NCI-H510A treated with DMSO at 0.1 percent for 48 hours (cell line): ENCODE measurements around the gene SEC14L2.
"Not testable (repeated sequence)": the region's sequence is repeated elsewhere in the genome, so short reads cannot be mapped to it uniquely, and the experiment has no call there.

Experiments
- DNase-seq: peaks from one replicate; lab custom pipeline; 2025; lab: John Stamatoyannopoulos, UW

The SEC14L2 gene

DNA sequence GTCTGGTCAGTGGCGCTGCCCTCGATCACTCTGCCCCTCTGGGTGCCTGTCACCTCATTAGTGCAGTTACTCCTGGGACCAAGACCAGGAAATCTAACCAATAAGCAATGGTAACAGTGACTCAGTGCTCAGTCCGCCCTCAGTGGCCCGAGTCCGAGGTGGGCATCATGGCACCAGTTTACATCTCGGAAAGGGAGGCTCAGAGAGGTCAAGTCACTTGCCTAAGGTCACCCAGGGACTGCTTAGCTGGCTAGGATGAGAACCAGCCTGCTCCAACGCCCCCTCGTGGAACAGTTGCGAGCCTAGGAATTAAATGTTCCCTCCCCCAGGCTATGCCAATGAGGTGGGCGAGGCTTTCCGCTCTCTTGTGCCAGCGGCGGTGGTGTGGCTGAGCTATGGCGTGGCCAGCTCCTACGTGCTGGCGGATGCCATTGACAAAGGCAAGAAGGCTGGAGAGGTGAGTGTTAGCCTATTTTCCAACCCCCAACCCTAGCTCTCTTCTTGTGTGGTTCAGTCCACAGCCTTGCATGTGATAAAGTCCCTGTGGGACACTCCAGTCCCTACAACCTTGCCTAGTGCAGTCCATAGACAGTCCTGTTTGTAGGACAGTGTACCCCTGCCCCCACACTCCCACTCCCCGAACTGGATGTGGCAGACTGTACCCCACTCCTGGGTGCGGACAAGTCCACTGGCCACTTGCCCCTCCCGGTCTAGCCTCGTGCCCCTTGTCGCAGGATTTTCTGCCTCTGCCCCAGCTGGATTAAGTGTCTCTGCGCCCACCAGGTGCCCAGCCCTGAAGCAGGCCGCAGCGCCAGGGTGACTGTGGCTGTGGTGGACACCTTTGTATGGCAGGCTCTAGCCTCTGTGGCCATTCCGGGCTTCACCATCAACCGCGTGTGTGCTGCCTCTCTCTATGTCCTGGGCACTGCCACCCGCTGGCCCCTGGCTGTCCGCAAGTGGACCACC lies 29.9 kb downstream of the SEC14L2 start:
- peak; percentile 67 for DNase-seq

DNA sequence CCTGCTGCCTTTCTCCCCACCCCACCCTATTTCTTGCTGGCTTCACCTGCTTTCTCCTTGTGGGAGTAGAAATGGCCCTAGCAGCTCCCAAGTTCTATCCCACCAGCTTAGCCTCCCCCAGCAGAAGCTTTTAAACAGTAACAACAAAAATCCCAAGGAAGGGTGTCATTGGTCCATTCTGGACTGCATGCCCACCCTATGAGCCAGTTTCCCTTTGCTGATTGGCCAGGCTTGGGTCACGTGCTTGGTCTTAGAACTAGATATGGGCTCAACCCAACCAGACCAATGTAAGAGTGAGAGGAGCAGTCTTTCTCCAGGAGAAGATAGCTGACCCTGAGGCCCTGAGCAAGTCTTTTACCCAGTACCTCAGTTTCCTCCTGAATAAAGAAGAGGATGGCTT lies 31.1 kb downstream of the SEC14L2 start:
- DNase-seq = no peak

DNA sequence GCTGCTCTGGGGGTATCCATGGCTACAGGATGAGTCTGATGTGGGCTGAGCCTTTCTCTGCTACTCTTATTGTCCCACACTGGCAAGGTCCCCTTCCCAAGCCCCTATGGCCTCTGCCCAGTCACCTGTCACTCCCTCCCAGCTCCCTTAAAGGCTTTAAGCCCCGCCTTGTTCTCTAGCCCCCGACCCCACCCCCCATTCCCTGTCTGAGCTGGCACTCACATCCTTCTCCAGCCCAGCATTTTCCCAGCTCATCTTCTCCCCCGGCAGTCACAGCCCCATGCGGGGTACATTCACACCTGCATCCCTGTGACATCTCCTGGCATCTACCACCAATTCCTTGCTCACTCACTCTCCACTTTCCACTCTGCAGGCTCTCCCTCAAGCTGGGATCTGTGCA lies 33.1 kb downstream of the SEC14L2 start:
- no peak for DNase-seq

DNA sequence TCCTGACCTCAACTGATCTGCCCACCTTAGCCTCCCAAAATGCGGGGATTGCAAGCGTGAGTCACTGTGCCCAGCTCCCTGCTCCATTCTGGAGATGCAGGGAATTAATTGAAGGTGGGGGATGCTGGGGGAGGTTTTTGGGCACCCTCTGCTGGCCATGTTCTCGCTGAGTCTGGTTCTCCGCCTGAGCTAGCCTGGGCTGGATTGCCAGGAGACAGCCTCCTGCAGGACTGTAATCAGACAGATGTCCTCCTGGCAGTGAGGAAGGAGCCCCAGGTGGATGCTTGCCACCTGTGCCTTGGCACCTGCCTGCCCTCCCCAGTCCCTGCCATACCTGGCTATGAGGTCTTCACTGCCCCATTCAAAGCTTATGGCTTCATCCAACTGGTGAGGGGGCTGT lies 34.1 kb downstream of the SEC14L2 start:
- DNase-seq = no peak

DNA sequence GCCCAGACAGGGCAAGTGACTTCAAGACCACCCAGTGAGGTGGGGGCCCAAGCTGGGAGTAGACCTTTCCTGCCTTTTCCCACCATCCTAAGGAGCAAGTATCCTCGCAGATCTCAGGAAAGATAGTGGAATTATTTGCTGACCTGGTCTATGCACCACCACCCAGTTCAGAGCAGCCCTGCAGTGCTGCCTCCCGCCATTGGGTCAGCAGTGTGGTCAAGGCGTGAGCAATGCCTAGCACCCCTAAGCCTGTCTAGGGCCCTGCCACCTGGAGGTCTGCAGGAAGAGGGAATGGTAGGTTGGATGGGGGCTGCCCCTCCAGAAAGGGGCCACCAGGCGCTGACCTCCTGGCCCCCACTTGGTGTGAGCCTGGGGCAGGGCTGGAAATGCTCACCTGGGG lies 35.3 kb downstream of the SEC14L2 start:
- DNase-seq = no peak

DNA sequence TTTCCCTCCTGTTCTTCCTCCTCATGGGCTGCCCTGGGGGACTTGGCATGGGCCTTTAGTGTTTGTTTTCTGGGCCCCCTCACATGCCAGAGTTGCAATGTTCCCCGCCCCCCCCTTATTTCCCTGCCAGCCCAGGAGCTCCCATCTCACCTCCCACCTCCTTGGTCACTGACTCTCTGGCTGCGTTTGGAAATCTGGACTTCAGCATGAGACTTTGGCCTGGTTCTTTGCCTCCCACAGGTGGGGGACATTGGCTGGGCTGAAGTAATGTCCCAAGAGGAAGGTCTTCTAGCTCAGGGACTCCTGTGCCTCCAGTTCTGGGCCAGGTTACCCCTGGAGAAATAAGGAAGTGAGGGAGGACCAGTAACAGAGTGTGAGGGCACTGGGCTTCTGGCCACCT lies 35.7 kb downstream of the SEC14L2 start:
- DNase-seq = no peak

DNA sequence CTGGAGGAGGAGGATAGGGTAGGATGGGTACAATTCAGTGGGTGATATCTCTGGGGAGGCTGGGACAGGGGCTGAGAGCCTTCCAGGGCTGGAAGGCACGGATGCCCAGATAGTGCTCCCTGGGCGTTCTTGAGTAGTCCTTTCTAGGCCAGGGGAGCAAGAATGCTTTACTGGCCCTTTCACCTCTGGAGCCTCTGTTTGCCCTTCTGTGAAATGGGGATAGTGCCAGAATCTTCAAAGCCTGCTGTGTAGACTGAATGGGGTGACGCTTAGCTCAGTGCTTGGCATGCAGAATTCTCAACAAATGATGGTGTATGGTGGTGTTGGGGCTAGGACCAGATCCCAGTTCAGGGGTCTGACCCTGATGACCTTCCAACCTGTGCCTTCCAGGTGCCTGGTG lies 36.4 kb downstream of the SEC14L2 start:
- no peak for DNase-seq

DNA sequence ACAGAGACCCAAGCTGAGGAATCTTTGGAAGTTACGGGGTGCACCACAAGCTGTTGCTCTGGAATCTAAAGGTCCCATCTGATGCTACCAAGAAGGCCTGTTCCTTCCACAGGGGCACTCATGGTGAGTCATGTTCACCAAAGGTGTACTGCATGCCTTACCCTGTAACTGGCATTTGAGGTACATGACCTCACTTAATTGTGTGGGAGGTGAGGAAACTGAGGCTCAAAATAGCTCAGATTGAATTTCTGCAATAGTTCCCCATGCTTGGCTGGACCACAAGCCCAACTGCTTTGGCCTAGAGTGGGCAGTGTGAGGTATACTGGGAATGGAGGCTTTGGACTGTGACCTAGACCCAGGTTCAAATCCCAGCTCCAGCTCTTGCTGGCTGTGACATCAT lies 37.0 kb downstream of the SEC14L2 start:
- DNase-seq = no peak

DNA sequence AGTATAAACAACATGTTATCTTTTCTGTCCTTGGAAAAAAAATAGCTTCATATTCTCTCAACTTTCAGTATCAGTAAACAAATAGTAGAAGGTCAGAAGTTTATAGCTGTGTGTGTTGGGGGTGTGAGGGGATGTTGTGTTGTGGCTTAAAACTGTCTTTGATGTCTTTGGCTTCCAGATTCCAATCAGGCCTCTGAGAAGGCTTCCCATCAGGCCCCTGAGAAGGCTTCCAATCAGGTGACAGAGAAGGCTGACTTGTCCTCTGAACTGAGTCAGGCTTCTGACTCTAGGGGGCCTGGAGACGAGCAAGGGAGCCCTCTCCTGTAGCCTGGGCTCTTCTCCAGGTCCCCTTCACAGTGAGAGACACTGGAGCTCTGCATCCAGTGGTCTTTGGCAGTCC lies 38.0 kb downstream of the SEC14L2 start:
- DNase-seq = no peak

DNA sequence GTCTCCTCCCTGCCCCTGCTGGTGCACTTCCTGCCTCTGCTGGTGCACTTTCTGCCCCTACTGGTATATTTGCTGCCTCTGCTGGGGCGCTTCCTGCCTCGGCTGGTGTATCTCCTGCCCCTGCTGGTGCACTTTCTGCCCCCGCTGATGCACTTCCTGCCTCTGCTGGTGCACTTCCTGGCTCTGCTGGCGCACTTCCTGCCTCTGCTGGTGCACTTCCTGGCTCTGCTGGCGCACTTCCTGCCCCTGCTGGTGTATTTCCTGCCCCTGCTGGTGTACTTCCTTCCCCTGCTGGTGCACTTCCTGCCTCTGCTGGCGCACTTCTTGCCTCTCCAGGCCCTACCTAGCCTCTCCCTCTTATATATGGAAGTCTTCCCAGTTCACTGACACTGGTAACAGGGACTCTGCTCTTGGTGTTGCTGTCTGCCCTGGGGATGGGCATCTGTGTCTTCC lies 38.9 kb downstream of the SEC14L2 start:
- no peak for DNase-seq

DNA sequence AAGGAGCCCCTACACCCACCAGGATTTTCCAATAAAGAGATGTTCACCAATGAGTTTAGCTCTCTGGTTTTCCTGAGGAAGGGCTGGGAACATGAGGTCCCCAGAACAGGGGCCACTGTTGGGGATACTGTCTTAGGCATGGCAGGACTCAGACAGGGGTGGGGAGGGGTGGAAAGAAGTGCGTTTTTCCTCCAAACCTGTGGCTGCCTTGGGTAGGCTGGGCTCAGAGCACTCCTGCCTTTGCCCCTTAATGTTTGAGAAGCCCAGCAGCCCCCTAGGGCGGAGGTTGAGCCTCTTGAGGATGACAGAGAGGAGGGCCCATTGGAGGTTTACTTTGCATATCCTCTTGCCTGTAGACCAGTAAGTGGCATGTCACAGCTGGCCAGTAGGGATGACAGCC lies 39.4 kb downstream of the SEC14L2 start:
- DNase-seq = no peak

DNA sequence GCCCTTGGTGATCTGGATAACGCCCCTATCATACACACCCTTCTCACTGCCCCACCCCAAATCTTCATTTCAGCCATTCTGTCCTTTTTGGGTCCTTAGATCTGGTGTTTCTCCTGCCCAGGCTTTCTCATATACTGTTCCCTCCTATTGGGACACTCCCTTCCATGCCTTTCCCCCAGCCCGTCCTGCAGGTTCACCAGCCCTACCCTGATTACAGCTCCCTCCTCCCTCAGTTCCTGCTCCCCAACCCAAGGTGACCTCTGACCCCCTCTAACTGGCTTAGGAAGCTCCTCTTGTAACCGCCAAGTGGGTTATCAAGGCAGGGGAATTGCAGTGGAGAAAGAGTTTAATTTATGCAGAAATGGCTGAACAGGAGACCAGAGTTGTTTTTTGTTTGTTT lies 41.7 kb downstream of the SEC14L2 start:
- DNase-seq = no peak

DNA sequence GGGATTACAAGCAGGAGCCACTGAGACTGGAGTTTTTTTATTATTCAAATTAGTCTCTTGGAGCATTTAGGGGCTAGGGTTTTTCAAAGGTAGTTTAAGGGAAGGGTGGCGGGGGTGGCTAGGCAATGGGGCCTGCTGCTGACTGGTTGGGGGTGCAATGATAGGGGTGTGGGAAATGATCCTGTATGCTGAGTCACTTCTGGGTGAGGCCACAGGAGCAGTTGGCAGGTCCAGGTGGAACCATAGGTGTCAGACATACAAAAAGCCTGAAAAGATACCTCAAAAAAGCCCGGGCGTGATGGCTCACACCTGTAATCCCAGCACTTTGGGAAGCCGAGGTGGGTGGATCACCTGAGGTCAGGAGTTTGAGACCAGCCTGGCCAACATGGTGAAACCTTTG lies 42.4 kb downstream of the SEC14L2 start:
- DNase-seq = no peak

DNA sequence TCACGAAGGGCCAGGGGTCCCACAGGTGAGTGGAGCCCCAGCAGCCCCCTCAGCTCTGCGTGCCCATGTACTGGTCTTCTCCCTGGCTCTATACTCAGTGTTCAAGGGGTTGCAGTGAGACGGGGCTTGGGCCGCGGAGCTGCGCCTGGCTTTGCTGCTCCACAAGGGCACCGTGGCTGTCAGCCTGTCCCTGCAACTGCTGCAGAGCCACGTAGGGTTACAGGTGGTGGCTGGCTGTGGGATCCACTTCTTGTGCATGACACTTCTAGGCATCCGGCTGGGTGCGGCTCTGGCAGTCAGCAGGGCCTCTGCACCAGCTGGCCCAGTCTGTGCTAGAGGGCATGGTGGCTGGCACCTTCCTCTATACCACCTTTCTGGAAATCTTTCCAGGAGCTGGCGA lies 43.0 kb downstream of the SEC14L2 start:
- DNase-seq = no peak

DNA sequence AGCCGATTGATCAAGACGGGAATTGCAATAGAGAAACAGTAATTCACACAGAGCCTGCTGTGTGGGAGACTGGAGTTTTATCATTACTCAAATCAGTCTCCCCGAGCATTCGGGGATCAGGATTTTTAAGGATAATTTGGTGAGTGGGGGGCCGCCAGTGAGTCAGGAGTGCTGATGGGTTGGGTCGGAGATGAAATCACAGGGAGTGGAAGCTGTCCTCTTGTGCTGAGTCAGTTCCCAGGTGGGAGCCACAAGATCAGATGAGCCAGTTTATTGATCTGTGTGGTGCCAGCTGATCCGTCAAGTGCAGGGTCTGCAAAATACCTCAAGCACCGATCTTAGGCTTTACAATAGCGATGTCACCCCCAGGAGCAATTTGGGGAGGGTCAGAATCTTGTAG lies 44.3 kb downstream of the SEC14L2 start:
- no peak for DNase-seq

DNA sequence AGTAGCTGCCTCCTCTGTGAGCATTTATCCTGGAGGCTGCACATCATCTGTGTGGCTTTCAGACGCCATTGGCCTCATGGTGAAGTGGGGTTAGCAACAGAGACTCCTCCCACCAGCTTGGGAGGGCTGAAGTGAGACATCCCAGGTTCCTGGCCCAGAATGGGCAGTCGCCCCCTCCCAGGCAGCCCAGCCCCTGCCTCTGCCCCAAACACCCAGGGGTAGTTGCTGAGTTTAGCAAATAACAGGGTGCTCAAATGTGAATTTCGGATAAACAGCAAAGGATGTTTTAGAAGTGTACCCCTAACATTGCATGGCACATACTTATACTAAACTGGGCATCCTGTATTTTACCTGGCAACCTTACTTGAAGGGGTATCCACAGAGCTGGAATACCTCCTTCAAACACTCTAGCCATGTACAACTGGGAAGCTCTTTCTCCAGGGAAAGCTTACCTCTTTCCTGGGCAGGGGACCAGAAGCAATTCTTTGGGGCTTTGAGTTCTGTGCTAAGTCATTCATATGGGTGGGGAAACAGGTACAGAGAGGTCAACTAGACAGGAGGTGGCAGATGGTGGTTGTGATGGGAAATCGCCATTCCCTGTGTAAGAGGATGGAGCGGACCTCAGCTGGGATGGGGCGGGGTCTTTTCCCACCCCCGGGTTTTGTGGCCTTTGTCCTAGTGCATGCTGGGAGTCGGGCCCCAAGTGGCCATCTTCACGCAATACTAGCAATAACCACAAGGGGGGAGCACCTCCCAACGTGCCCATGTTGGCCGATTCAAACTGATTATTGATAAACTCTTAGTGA lies 48.0 kb downstream of the SEC14L2 start:
- peak; percentile 35 for DNase-seq

DNA sequence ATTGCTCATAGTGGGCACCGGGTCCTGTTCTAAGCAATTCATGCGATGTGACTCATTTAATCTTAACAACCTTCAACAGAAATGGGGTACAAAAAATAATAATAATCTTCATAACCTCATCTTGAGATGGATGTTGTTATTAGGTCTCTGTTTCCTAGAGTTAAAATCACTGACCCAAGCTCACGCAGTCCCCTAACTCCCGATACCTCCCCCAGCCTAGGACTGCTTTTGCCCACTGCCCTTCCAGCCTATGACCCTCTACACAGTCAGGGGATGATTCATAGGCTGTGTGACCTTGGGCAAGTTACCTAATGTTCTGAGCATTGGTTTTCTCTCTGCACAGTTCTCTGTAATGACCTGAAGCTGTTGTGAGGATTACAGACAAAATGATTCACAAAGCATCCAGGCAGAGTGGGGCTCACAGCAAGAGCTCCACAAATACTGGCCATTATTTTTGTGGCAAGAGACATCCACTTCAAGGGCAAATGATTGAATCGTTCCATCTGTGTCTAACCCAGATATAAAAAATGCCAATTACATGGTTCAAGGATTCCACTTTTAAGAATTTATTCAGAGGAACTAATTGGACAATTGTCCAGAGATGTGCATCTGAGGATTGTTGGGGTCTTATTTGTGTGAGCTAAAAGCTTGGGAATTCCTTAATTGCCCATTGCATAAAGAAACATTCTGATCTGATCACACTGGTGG lies 48.8 kb downstream of the SEC14L2 start:
- DNase-seq = no peak

DNA sequence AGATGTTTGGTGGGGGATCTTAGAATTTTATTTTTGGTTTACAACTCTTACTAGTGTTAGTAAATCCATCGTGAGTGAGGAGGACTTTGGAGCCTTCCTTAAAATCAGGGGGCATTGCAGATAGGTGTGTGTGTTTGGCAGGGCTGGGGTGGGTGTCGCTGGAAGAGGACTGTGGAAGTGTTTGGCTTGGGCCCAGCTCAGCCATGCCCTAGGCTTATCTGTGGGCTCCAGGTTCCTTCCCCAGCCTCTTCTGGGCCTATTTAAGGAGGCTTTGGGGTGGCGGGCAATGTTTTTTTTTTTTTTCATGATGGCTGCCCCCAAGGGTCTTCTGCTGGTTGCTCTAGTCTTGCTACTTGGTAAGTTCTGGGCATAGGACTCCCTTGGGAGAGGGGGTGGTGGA lies 50.8 kb downstream of the SEC14L2 start:
- no peak for DNase-seq

DNA sequence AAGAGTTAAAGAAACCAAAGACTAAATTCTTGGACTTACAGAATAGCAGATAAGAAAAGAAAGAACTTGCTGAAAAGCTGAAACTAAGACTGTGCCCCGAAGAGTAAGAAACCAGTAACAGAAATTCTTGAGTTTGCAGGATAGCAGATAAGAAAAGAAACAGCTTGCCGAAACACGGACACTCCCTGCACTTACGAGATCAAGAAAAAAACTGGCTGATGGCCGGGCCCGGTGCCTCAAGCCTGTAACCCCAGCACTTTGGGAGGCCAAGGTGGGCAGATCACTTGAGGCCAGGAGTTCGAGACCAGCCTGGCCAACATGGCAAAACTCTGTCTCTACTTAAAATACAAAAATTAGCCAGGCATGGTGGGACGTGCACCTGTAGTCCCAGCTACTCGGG lies 54.7 kb downstream of the SEC14L2 start:
- DNase-seq = not testable (repeated sequence)

DNA sequence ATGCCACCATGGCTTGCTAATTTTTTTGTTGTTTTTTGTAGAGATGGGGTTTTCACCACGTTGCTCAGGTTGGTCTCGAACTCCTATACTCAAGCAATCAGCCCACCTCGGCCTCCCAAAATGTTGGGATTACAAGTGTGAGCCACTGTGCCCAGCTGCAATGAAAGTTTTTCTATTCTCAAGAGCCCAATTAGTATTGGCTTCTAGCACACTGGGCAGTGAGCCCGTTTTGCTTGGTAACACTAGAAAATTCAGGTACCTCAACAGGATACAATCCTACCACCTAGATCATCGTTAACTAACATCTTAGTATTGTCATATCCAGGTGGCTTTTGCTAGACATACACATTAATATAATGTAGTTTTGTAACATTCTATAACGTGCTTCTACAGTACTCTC lies 56.0 kb downstream of the SEC14L2 start:
- no peak for DNase-seq

DNA sequence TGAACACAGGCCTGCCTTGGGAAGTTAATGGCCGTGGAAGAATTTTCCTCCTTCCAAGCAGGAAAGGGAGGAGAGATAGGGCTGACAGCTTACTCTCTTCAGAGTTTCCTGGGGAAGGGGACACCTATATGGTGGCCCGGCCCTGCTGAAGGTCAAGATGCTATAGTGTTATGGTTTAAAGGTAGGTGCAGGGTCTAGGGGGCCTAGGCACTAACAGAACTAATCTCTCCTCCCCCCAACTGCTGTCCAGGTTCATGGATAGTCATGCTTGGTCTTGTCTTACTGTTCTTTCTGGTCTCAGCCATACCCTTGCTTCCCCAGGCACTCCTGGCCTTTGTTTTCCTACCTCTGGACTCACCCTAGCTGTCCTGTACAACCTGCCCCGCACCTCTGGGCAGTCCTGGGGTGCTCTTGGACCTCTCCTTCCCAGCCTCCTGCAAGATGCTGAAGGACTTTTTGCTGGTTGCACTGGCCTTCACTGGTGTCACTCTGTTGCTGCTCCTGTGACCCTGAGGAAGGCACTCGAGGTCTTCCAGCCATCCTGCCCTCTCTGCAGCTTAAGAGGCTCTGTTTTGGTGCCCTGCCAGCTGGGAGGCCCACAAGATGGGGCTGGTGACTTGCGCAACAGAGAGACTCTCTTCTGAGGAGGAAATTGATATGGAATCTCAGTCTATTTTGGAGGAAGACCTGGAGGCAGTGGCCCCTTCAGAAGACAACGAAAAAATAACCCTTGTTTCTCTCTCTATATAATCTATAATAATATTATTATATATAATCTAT lies 57.1 kb downstream of the SEC14L2 start:
- DNase-seq = peak; percentile 8
